ENCODE measurements around the gene ERBB4. TPM values are rescaled to one million over a fixed set of nuclear protein-coding genes. Genes with fewer than 3 reads are reported as not detected.

Gene ERBB4
- polyA plus RNA-seq, 2 of the 4 experiments (the other 2 are of a cell fraction), result not detected

GRCh38 chr2:212330263-212330662, 208.3 kb downstream of the ERBB4 start:
- no peak for DNase-seq (ENCODE audit: low read depth in 1 of 2, low spot score in 1 of 2)
- CTCF ChIA-PET, result no interaction called here
- FAIRE-seq, result no peak
- POLR2A ChIA-PET, result no interaction called here
- H3K4me1 ChIP-seq, result peaks cover 16% of the 10 kb centered on the region; the same call in 2 of the 3 replicates
- H3K27ac ChIP-seq, result no peak overlapping the region
- H3K4me3 ChIP-seq, result no peak overlapping the region
- H3K4me2 ChIP-seq, result no peak overlapping the region
- no peak for ATAC-seq
- TF ChIP-seq CHD4 (IDR thresholded peaks at IDR 0.05; ENCODE audit: borderline replicate concordance), result no peak
- no peak for TF ChIP-seq CHD2 (IDR thresholded peaks at IDR 0.05; ENCODE audit: low read length, partially characterized antibody)
- no peak for TF ChIP-seq JUN (IDR thresholded peaks at IDR 0.05)
- TF ChIP-seq RNF2 (IDR thresholded peaks at IDR 0.05; ENCODE audit: borderline replicate concordance, low read depth), result no peak
- TF ChIP-seq ZNF302 (CRISPR knock-in tag; IDR thresholded peaks at IDR 0.05), result no peak
- TF ChIP-seq NPAS2 (CRISPR knock-in tag; IDR thresholded peaks at IDR 0.05; ENCODE audit: borderline replicate concordance), result no peak
- no peak for TF ChIP-seq MAX (IDR thresholded peaks at IDR 0.05)
- TF ChIP-seq RAD21 (conservative IDR thresholded peaks at IDR 0.05 in 1 of 2, IDR thresholded peaks at IDR 0.05 in 1 of 2), result no peak
- TF ChIP-seq BCL3 (IDR thresholded peaks at IDR 0.05), result no peak
- TF ChIP-seq FOSB (CRISPR knock-in tag; IDR thresholded peaks at IDR 0.05), result no peak
- no peaks in the 10 kb centered on the region for H3K9me3 ChIP-seq
- 74% methylated on average over 4 of the region's 4 CpGs for WGBS (ENCODE audit: missing lambda C conversion rate)

- FAIRE-seq, result no peak
- no peak overlapping the region for H3K27ac ChIP-seq
- CTCF ChIA-PET, result interaction anchor here (0.7 kb wide), 1 partner anchor 199 kb away, joined by 3 read pairs; no protein-coding TSS in a partner anchor
- no peak overlapping the region for H3K4me3 ChIP-seq
- POLR2A ChIA-PET, result no interaction called here
- no peak overlapping the region for H3K4me2 ChIP-seq
- peaks cover 16% of the 10 kb centered on the region; the same call in 2 of the 3 replicates for H3K4me1 ChIP-seq
- peak; percentile 30 for TF ChIP-seq MAFK (IDR thresholded peaks at IDR 0.05; ENCODE audit: partially characterized antibody)
- TF ChIP-seq BCL3 (IDR thresholded peaks at IDR 0.05), result no peak
- no peak for DNase-seq (ENCODE audit: low read depth in 1 of 2, low spot score in 1 of 2)
- no peaks in the 10 kb centered on the region for H3K9me3 ChIP-seq
- ATAC-seq, result no peak
These were observed 209.7 kb downstream of the ERBB4 start for GRCh38 chr2:212328712-212329496.

- Histone ChIP-seq H3K4me2 (peak overlapping the region; percentile 54; the same call in 1 of the 3 replicates), H3K27ac (peak overlapping the region in 1 of 2 experiments; percentile 3; a peak in 1 of 6 replicates), H3K4me3 (no peak overlapping the region), H3K9me3 (no peaks in the 10 kb centered on the region), H3K4me1 (peaks cover 16% of the 10 kb centered on the region; the same call in 2 of the 3 replicates)
- ChIA-PET POLR2A (no interaction called here), CTCF (no interaction called here)
- ATAC-seq, result no peak
- no peak for FAIRE-seq
- no peak for DNase-seq (ENCODE audit: low read depth in 1 of 2, low spot score in 1 of 2)
- TF ChIP-seq PHF8 (IDR thresholded peaks at IDR 0.05; ENCODE audit: borderline replicate concordance, low read depth) (no peak), MYC (IDR thresholded peaks at IDR 0.05; ENCODE audit: borderline replicate concordance, low read length) (no peak), RAD21 (conservative IDR thresholded peaks at IDR 0.05 in 1 of 2, IDR thresholded peaks at IDR 0.05 in 1 of 2) (no peak), CEBPB (IDR thresholded peaks at IDR 0.05) (no peak), FOSB (CRISPR knock-in tag; IDR thresholded peaks at IDR 0.05) (no peak), HMGXB4 (CRISPR knock-in tag; IDR thresholded peaks at IDR 0.05; ENCODE audit: borderline replicate concordance) (no peak), ZNF302 (CRISPR knock-in tag; IDR thresholded peaks at IDR 0.05) (no peak), ESRRA (IDR thresholded peaks at IDR 0.05; ENCODE audit: borderline replicate concordance, low read length) (no peak), CHD2 (IDR thresholded peaks at IDR 0.05; ENCODE audit: low read length, partially characterized antibody) (no peak), CHD4 (IDR thresholded peaks at IDR 0.05; ENCODE audit: borderline replicate concordance) (no peak), E2F6 (IDR thresholded peaks at IDR 0.05; ENCODE audit: borderline replicate concordance, low read depth) (no peak)
- 62% methylated on average over 2 of the region's 2 CpGs for WGBS (ENCODE audit: missing lambda C conversion rate)
These were observed 210.5 kb downstream of the ERBB4 start for GRCh38 chr2:212328136-212328535.
